ENCODE results near the gene IER5L. TPM values are rescaled to one million over a fixed set of nuclear protein-coding genes. Genes with fewer than 3 reads are reported as not detected.

Gene IER5L
- total RNA-seq, result 1 to 10 TPM; 1.8 to 2.3 TPM

DNA sequence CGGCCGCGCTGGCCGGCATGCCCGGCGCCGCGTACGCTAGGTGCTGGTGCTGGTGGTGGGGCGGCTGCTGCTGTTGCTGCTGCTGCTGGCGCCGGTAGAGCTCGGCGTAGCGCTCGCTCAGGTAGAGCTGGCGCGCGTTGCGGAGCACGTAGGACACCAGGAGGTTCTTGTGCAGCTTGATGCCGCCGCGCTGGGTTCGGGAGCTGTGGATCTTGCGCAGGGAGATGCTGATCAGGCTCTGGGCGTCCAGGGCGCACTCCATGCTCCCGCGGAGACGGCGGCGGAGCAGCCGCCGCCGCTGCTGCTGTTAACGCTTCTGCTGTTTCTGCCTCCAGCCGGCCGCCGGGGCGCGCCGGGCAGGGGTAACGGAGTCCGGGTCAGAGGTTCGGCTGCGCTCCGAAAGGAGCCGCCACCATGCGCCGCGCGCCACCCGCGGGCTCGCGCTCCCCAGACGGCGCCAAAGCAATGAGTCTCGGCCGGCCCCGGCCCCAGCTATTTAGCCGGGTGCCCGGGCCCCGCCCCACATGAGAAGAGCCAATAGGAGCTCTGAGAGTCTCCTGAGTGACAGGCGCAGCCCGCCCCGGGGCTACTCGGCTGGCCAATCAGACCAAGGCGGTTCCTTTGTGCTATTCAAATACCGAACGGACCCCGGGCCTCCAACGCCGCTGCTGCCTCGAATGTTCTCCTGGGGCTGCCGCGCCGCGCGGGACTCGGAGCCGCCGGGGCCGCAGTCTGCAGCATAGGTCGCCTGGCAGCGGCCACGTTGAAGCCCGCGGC, at the start of gene IER5L:
Gene IER5L (minus strand): TSS at position 471 of the 777 bp plus-strand sequence. CDS start 209 bp downstream, at position 262.
- Mint-ChIP-seq H3K36me3 (ENCODE audit: low read depth) (no peaks in the 10 kb centered on the region), H3K27ac (peak within 1 kb of the TSS; percentile 75), H3K27me3 (peaks cover 8% of the 10 kb centered on the region), H3K4me1 (peaks cover 21% of the 10 kb centered on the region), H3K9me3 (no peaks in the 10 kb centered on the region), H3K4me3 (peak within 1 kb of the TSS; percentile 85)
- ChIA-PET CTCF (interaction anchor here (0.5 to 2.4 kb wide), 12 partner anchors 11 to 447 kb away, joined by 3 to 12 read pairs (median 4); no protein-coding TSS in a partner anchor), POLR2A (interaction anchor here (0.6 to 1.6 kb wide), 3 partner anchors 9 to 281 kb away, joined by 4 to 8 read pairs (median 7); no protein-coding TSS in a partner anchor)
- DNase-seq, result peak; percentile 94

DNA sequence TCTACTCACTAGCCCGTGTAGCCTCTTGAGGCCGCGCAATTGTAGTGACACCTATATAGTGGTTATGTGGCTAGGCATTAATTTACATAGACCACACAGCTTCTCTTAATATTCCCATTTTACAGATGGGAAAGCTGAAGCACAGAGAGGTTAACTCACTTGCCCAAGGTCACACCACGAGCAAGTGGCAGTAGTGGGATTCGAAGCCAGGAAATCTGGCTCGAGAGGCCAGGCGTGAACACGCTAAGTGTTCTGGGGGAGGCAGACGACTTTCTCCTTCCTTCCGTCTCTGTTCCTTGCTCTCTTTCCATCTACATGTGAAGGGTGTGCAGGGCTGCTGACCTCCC, 49.8 kb upstream of the IER5L start:
- POLR2A ChIA-PET, result no interaction called here

DNA sequence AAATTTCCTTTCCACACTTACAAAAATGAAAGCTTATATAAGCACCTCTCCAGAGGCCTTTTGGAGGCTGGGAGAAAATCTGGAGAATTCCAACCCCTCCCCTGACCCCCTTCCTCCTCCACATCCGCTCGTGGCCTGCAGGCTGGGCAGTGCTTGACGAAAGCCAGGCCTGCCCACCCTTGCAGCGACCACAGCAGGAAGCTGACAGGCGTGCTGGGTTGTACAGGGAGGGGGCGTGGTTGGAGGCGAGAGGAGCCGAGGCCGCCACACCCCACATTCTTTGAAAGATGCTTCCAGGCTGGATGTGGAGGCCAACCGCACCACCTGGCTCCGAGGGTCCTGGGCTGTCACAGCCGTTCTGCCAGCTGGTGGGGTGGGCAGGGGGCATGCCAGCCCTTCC, 47.8 kb upstream of the IER5L start:
- Mint-ChIP-seq H3K36me3 (ENCODE audit: low read depth) (no peaks in the 10 kb centered on the region), H3K27me3 (no peaks in the 10 kb centered on the region), H3K4me1 (peaks cover 45% of the 10 kb centered on the region), H3K4me3 (peak overlapping the region; percentile 16), H3K9me3 (no peaks in the 10 kb centered on the region), H3K27ac (peak overlapping the region; percentile 85)
- peak; percentile 63 for DNase-seq
- POLR2A ChIA-PET, result interaction anchor here (0.6 to 0.7 kb wide), 2 partner anchors 9 to 19 kb away, joined by 4 to 5 read pairs; no protein-coding TSS in a partner anchor
- CTCF ChIA-PET, result interaction anchor here (0.6 to 1.3 kb wide), 3 partner anchors 12 to 368 kb away, joined by 3 read pairs; no protein-coding TSS in a partner anchor

More for the DNA sequence above, 49.8 kb upstream of the IER5L start:
- H3K4me1 Mint-ChIP-seq, result peaks cover 28% of the 10 kb centered on the region
- H3K27ac Mint-ChIP-seq, result no peak overlapping the region
- H3K36me3 Mint-ChIP-seq (ENCODE audit: low read depth), result no peaks in the 10 kb centered on the region
- no peak overlapping the region for H3K4me3 Mint-ChIP-seq
- H3K27me3 Mint-ChIP-seq, result no peaks in the 10 kb centered on the region
- CTCF ChIA-PET, result interaction anchor here (0.6 to 1.1 kb wide), 3 partner anchors 31 to 413 kb away, joined by 3 read pairs; no protein-coding TSS in a partner anchor
- no peak for DNase-seq
- peaks cover under 1% of the 10 kb centered on the region for H3K9me3 Mint-ChIP-seq

DNA sequence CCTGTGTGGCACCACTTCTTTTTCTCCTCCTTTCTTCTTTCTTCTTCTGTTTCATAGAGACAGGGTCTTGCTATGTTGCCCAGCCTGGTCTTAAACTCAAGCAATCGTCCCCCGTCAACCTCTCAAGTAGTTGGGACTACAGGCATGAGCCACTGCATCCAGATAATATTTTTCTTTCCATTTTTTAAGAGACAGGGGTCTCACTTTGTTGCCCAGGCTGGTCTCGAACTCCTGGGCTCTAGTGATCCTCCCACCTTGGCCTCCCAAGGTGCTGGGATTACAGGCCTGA, 47.4 kb upstream of the IER5L start:
- Mint-ChIP-seq H3K36me3 (ENCODE audit: low read depth) (no peaks in the 10 kb centered on the region), H3K9me3 (no peaks in the 10 kb centered on the region), H3K4me3 (no peak overlapping the region), H3K4me1 (peaks cover 49% of the 10 kb centered on the region), H3K27me3 (no peaks in the 10 kb centered on the region), H3K27ac (peak overlapping the region; percentile 85)
- no peak for DNase-seq
- ChIA-PET POLR2A (interaction anchor here (0.7 kb wide), 1 partner anchor 18 kb away, joined by 4 read pairs; no protein-coding TSS in a partner anchor), CTCF (interaction anchor here (1.2 to 1.3 kb wide), 2 partner anchors 13 to 125 kb away, joined by 3 read pairs; no protein-coding TSS in a partner anchor)

DNA sequence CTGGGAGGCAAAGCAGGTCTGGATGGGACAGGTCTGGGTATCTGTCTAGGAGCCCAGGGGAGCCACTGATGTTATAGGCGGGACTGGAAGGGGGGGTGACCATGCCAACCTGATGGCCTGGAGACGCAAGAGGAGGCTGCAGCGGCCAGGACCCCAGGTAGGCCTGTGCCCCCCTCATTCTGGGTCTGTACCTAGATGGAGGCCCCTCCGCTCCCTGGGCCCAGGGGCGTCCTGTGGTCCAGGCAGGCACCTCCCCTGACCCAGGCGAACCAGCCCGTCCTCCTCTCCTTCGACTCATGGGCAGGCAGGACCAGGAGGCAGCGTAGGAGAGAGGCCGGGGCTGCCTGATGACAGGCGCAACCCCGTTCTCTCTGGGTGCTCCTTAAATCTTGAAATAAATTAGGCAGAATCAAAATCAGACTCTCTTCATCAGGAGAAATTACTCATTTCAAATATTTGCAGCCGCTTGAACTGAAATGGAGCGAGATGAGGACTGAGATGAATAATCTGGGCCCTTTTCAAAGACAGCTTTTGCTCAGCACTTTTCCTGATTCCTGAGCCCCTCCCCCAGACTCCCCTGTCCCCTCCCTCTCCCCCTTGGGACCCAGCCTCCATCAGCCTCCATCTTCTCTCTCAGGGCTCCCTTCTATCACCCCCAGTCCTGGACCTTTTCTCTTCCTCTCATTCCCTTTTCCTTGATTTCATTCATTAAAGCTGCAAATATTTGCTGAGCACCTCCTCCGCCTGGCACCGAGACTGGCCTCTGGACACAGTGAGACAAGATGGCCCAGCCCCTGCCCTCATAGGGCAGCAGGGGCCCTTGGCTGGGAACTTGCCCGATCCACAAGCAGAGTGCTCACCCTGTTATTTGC, 46.8 kb upstream of the IER5L start:
- ChIA-PET POLR2A (interaction anchor here (0.7 kb wide), 1 partner anchor 18 kb away, joined by 4 read pairs; no protein-coding TSS in a partner anchor), CTCF (interaction anchor here (1.2 to 1.3 kb wide), 2 partner anchors 13 to 125 kb away, joined by 3 read pairs; no protein-coding TSS in a partner anchor)
- Mint-ChIP-seq H3K27me3 (no peaks in the 10 kb centered on the region), H3K4me1 (peaks cover 52% of the 10 kb centered on the region), H3K9me3 (no peaks in the 10 kb centered on the region), H3K4me3 (no peak overlapping the region), H3K36me3 (ENCODE audit: low read depth) (no peaks in the 10 kb centered on the region), H3K27ac (peak overlapping the region; percentile 85)
- DNase-seq, result no peak

DNA sequence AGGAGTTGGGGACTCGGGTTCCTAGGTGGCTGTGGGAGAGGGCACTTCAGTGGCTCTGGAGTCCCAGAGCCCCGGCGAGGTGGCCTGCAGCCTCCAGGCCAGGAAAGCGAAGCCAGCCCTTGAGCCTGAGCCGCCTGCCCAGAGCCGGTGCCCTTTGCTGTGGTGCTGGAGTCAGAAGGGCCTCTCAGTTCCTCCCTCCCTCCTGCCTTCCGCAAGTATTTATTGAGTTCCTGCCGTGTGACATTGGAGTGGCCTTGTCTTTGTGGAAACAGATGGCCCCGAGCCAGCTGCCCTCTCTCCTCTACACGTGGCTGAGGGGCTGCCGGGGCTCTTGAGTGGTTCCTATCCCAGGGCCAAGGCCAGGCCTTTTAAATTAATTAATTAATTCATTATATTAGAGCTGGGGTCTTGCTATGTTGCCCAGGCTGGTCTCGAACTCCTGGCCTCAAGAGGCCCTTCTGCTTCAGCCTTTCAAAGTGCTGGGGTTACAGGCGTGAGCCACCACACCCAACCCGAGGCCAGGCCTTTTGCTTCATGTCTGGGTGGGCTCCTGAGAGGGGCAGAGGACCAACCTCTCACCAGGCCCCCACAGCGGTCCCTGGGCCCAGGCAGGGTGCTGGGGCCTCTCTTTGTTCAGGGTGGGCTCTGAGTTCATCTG, 45.6 kb upstream of the IER5L start:
- Mint-ChIP-seq H3K36me3 (ENCODE audit: low read depth) (no peaks in the 10 kb centered on the region), H3K27me3 (no peaks in the 10 kb centered on the region), H3K27ac (peak overlapping the region; percentile 48), H3K4me3 (no peak overlapping the region), H3K9me3 (no peaks in the 10 kb centered on the region), H3K4me1 (peaks cover 54% of the 10 kb centered on the region)
- DNase-seq, result no peak
- CTCF ChIA-PET, result no interaction called here
- POLR2A ChIA-PET, result no interaction called here

DNA sequence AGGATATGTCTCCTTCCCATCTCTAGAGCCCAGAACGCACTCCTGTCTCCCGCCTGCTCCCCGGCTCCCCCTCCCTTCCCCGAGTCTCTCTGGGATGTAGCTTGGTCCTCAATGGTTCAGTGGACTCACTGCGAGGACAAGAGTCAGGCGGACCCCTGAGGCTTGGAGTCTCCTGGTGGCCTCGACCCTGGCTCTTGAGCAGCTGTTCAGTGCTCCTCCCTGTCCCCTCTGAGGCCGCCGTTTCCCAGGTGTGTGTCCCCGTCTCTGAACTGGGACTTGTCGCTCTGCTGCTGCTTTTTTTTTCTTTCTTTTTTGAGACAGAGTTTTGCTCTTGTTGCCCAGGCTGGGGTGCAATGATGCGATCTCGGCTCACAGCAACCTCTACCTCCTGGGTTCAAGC, 44.8 kb upstream of the IER5L start:
- no peak overlapping the region for H3K27ac Mint-ChIP-seq
- no peaks in the 10 kb centered on the region for H3K36me3 Mint-ChIP-seq (ENCODE audit: low read depth)
- H3K4me1 Mint-ChIP-seq, result peaks cover 54% of the 10 kb centered on the region
- no peak for DNase-seq
- CTCF ChIA-PET, result interaction anchor here (1.7 kb wide), 1 partner anchor 11 kb away, joined by 4 read pairs; no protein-coding TSS in a partner anchor
- H3K27me3 Mint-ChIP-seq, result no peaks in the 10 kb centered on the region
- H3K9me3 Mint-ChIP-seq, result no peaks in the 10 kb centered on the region
- H3K4me3 Mint-ChIP-seq, result no peak overlapping the region
- POLR2A ChIA-PET, result no interaction called here

DNA sequence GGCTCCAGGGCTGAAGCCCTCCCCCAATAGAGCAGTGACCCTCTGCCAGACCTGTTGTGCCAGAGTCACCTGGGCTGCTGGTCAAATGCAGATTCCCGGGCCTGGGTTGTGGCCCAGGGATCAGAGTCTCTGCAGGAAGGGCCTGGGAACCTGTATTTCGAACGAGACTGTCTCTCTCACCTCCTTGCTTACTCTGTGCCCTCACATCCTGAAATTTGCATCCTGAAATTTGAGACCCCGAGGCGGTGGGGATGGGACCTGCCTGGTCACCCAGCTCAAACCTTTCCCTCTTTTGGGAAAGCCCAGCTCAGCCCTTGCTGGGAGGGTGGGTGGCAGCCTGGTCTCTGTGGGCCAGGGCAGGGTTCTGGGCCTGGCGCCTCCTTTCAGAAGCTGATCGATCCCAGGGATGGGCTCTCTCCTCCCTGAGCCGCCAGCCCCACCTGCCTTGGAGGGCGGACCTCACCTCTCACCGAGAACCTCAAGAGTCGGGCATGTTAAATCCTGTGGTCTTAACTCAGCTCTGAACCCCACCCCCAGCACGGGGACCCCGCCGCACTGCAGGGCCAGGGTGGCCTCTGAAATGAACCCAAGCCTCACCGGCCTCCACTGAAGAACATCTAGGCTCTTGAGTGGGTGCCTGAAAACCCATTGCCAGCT, 44.0 kb upstream of the IER5L start:
- H3K4me1 Mint-ChIP-seq, result peaks cover 54% of the 10 kb centered on the region
- no peaks in the 10 kb centered on the region for H3K9me3 Mint-ChIP-seq
- CTCF ChIA-PET, result interaction anchor here (0.9 to 1.7 kb wide), 4 partner anchors 10 to 403 kb away, joined by 3 to 4 read pairs (median 4); no protein-coding TSS in a partner anchor

DNA sequence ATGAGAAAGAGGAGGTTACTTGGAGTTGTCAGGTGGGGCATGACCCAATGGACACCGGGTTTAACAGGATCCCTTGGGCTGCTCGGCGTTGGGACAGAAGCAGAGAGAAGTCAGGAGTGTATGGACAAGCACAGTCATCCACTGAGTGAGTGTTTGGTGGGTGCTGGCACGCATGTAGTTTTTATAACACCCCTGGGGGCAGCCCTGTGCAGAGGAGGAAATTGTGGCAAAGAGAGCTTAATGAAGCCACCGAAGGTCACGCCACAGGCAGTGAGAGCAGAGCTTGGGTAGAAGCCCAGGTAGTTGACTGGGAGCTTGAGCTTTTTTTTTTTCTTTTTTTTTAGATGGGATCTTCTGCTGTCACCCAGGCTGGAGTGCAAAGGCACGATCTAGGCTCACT, 43.2 kb upstream of the IER5L start:
- no peak overlapping the region for H3K4me3 Mint-ChIP-seq
- POLR2A ChIA-PET, result interaction anchor here (0.5 to 0.7 kb wide), 2 partner anchors 16 to 61 kb away, joined by 3 read pairs; no protein-coding TSS in a partner anchor
- H3K4me1 Mint-ChIP-seq, result peaks cover 48% of the 10 kb centered on the region
- peak overlapping the region; percentile 59 for H3K27ac Mint-ChIP-seq
- CTCF ChIA-PET, result interaction anchor here (0.9 to 1.7 kb wide), 4 partner anchors 10 to 403 kb away, joined by 3 to 4 read pairs (median 4); no protein-coding TSS in a partner anchor
- no peaks in the 10 kb centered on the region for H3K9me3 Mint-ChIP-seq
- H3K36me3 Mint-ChIP-seq (ENCODE audit: low read depth), result no peaks in the 10 kb centered on the region
- peak; percentile 48 for DNase-seq
- H3K27me3 Mint-ChIP-seq, result no peaks in the 10 kb centered on the region

More for the DNA sequence above, 44.0 kb upstream of the IER5L start:
- H3K4me3 Mint-ChIP-seq, result no peak overlapping the region
- no peak overlapping the region for H3K27ac Mint-ChIP-seq
- no peak for DNase-seq
- no peaks in the 10 kb centered on the region for H3K36me3 Mint-ChIP-seq (ENCODE audit: low read depth)
- POLR2A ChIA-PET, result no interaction called here
- no peaks in the 10 kb centered on the region for H3K27me3 Mint-ChIP-seq

DNA sequence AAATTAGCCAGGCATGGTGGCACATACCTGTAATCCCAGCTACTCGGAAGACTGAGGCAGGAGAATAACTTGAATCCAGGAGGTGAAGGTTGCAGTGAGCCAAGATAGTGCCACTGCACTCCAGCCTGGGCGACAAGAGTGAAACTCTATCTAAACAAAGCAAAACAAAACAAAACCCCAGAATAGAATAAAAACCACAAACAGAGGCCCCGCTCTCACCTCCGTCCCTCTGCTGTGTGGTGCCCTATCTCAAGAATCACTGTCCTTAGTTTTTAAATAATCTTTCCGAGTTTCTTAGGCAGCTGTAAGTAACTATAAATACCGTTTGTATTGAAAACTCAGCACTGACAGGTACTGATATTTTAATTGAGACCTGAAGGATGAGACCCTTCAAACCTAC, 42.7 kb upstream of the IER5L start:
- CTCF ChIA-PET, result interaction anchor here (1.3 kb wide), 1 partner anchor 404 kb away, joined by 4 read pairs; no protein-coding TSS in a partner anchor
- Mint-ChIP-seq H3K36me3 (ENCODE audit: low read depth) (no peaks in the 10 kb centered on the region), H3K4me3 (peak overlapping the region; percentile 2), H3K27ac (peak overlapping the region; percentile 31), H3K4me1 (peaks cover 43% of the 10 kb centered on the region), H3K9me3 (no peaks in the 10 kb centered on the region), H3K27me3 (no peaks in the 10 kb centered on the region)
- POLR2A ChIA-PET, result interaction anchor here (0.5 to 0.7 kb wide), 3 partner anchors 16 to 62 kb away, joined by 3 read pairs; no protein-coding TSS in a partner anchor
- DNase-seq, result no peak

DNA sequence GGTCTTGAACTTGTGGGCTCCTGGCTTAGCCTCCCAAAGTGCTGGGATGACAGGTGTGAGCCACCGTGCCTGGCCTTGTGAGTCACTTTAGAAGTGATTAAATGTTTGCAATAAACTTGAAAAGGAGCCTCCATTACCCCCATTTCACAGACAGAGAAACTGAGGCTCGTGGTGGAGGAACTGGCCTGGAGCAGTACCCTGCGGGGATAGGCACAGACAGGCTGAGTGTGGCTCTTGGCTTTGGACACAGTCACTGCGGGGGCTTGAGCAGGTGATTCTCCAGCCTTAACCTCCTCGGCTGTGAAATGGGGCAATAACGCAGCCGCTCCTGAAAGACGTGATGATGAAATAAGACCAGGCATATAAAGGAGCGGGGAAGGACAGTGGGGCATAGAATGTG, 40.9 kb upstream of the IER5L start:
- no peak overlapping the region for H3K27ac Mint-ChIP-seq
- no peaks in the 10 kb centered on the region for H3K9me3 Mint-ChIP-seq
- H3K4me3 Mint-ChIP-seq, result no peak overlapping the region
- DNase-seq, result no peak
- H3K27me3 Mint-ChIP-seq, result no peaks in the 10 kb centered on the region
- POLR2A ChIA-PET, result no interaction called here
- no peaks in the 10 kb centered on the region for H3K36me3 Mint-ChIP-seq (ENCODE audit: low read depth)
- H3K4me1 Mint-ChIP-seq, result peaks cover 27% of the 10 kb centered on the region
- CTCF ChIA-PET, result no interaction called here

DNA sequence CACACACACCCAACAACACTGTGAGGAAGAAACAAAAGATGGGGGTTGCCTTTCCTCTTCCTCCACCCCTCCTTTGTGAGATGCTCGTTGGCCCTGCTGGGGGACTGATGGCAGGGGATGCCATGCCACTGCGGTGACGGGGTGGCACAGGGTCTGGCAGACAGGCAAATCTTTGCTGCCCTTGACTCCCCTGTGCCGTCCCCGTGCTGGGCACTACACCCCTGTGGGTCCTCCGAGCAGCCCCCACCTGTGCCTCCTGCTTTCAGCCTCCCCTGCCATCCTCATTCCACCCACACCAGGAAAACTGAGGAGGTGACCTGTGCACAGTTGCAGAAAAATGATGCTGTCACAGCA, 40.2 kb upstream of the IER5L start:
- Mint-ChIP-seq H3K4me1 (peaks cover 27% of the 10 kb centered on the region), H3K9me3 (no peaks in the 10 kb centered on the region), H3K27me3 (no peaks in the 10 kb centered on the region), H3K27ac (no peak overlapping the region), H3K4me3 (no peak overlapping the region), H3K36me3 (ENCODE audit: low read depth) (no peaks in the 10 kb centered on the region)
- POLR2A ChIA-PET, result no interaction called here
- no peak for DNase-seq
- CTCF ChIA-PET, result no interaction called here

Data from activated CD4-positive, alpha-beta T cell treated with anti-CD3 and anti-CD28 coated beads, Interleukin-2, amount 10 ng/mL, durations not matched to agents 7 days and 5 days (primary cell).